ENCODE results near the gene TBX10.

DNA sequence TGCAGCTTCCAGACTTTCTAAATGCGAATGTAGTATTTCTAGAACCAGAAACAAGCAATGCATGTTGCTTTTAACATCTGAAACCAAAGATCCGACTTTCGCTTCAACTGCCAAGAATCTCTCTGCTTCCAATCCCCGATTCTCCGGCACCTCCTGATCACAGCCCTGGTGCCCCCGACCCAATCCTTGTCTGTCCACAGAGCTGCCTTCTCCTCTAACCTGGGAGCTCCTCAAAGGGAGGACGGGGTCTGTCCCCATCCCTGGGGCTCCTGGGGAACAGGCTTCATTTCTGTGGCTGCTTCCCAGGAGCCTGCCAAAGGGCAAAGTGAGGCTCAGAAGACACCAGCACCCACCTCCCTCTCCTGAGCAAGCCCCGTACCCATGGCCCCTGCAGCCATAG, 34.3 kb upstream of the TBX10 start:
- TF ChIP-seq, protein P1, sequence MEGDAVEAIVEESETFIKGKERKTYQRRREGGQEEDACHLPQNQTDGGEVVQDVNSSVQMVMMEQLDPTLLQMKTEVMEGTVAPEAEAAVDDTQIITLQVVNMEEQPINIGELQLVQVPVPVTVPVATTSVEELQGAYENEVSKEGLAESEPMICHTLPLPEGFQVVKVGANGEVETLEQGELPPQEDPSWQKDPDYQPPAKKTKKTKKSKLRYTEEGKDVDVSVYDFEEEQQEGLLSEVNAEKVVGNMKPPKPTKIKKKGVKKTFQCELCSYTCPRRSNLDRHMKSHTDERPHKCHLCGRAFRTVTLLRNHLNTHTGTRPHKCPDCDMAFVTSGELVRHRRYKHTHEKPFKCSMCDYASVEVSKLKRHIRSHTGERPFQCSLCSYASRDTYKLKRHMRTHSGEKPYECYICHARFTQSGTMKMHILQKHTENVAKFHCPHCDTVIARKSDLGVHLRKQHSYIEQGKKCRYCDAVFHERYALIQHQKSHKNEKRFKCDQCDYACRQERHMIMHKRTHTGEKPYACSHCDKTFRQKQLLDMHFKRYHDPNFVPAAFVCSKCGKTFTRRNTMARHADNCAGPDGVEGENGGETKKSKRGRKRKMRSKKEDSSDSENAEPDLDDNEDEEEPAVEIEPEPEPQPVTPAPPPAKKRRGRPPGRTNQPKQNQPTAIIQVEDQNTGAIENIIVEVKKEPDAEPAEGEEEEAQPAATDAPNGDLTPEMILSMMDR (IDR thresholded peaks at IDR 0.05), result no peak
- TF ChIP-seq POLR2AphosphoS5 (IDR thresholded peaks at IDR 0.05; ENCODE audit: low read depth, low read length) (no peak), TCF7L2 (IDR thresholded peaks at IDR 0.05; ENCODE audit: low read depth, low read length) (no peak)
- TF ChIP-seq, protein P2, sequence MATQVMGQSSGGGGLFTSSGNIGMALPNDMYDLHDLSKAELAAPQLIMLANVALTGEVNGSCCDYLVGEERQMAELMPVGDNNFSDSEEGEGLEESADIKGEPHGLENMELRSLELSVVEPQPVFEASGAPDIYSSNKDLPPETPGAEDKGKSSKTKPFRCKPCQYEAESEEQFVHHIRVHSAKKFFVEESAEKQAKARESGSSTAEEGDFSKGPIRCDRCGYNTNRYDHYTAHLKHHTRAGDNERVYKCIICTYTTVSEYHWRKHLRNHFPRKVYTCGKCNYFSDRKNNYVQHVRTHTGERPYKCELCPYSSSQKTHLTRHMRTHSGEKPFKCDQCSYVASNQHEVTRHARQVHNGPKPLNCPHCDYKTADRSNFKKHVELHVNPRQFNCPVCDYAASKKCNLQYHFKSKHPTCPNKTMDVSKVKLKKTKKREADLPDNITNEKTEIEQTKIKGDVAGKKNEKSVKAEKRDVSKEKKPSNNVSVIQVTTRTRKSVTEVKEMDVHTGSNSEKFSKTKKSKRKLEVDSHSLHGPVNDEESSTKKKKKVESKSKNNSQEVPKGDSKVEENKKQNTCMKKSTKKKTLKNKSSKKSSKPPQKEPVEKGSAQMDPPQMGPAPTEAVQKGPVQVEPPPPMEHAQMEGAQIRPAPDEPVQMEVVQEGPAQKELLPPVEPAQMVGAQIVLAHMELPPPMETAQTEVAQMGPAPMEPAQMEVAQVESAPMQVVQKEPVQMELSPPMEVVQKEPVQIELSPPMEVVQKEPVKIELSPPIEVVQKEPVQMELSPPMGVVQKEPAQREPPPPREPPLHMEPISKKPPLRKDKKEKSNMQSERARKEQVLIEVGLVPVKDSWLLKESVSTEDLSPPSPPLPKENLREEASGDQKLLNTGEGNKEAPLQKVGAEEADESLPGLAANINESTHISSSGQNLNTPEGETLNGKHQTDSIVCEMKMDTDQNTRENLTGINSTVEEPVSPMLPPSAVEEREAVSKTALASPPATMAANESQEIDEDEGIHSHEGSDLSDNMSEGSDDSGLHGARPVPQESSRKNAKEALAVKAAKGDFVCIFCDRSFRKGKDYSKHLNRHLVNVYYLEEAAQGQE (IDR thresholded peaks at IDR 0.05; ENCODE audit: insufficient read depth in 1 of 2, low read depth in 2 of 2, low read length in 1 of 2), result no peak
